ENCODE data around the gene CCSER2.

DNA sequence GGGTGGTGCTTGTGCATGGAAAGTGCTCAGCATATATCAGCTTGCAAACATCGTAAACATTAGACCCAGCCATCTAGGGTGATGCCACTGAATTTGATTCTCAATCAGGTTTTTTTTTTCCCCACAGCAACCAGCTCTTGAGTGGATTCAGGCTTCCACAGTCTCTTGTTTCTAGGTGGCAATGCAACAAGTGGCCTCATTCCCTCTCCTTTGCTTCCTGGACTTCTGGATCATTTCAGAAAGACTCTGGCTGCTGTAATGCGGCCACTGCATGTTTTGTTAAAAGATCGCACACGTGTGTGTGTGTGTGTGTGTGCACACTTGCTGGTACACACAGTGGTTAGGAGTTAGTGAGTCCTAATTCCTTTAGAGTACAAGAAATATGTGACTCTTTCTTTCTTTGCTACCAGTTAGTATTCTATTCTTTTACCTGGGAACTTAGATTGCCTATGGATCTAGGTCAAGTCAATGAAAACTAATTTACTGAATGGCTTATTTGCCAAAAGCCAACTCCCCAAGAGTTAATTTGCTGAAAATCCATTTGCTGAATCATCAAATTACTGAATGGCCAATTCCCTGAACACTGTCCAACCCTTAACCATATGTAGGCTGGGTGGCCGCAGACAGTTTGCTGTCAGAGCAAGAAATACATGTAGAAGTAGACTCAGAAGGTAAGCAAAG, 222.5 kb downstream of the CCSER2 start:
- TF ChIP-seq, protein P1, sequence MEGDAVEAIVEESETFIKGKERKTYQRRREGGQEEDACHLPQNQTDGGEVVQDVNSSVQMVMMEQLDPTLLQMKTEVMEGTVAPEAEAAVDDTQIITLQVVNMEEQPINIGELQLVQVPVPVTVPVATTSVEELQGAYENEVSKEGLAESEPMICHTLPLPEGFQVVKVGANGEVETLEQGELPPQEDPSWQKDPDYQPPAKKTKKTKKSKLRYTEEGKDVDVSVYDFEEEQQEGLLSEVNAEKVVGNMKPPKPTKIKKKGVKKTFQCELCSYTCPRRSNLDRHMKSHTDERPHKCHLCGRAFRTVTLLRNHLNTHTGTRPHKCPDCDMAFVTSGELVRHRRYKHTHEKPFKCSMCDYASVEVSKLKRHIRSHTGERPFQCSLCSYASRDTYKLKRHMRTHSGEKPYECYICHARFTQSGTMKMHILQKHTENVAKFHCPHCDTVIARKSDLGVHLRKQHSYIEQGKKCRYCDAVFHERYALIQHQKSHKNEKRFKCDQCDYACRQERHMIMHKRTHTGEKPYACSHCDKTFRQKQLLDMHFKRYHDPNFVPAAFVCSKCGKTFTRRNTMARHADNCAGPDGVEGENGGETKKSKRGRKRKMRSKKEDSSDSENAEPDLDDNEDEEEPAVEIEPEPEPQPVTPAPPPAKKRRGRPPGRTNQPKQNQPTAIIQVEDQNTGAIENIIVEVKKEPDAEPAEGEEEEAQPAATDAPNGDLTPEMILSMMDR (IDR thresholded peaks at IDR 0.05) = no peak
- TF ChIP-seq POLR2A (IDR thresholded peaks at IDR 0.05) = no peak

All from adrenal gland (tissue), 5 donors.